K562 (cell line): ENCODE results near the gene MRPL38. TPM values are rescaled to one million over a fixed set of nuclear protein-coding genes. Genes with fewer than 3 reads are reported as not detected.
"Not testable (repeated sequence)": the region's sequence is repeated elsewhere in the genome, so short reads cannot be mapped to it uniquely, and the experiment has no call there.

Experiments
- ATAC-seq: fragments of 200-7000 bp; cut with Tn5 transposase; 3 replicates; pipeline ENCODE4 v1.9.1; 2020; ENCODE audit warnings: moderate library complexity
- BruUV-seq: library from RNA; stranded (reverse); fragments of 400-500 nt; replicated peaks from 2 replicates; lab custom pipeline; 2021; lab: Mats Ljungman, UMichigan
- CTCF ChIA-PET: fragments of 300-600 bp; formaldehyde crosslinking; extraction: SDS; loops from one replicate; lab custom pipeline; 2021; ENCODE audit warnings: low intra/inter-chr PET ratio; lab: Yijun Ruan, JAX
- POLR2A ChIA-PET: fragments of 300-600, 350-650 bp; sonication (Branson Sonifier 250); formaldehyde crosslinking; extraction: SDS; loops from one replicate; lab custom pipeline; 2021; ENCODE audit warnings: antibody characterized with exemption, inconsistent platforms; lab: Yijun Ruan, JAX
- DNase-seq, 4 experiments: peaks; one replicate each; pipeline versions ENCODE4 v3.0.0 to v3.0.0-alpha.2; 2011 to 2018; ENCODE audit warnings: low spot score in 3 of 4, mixed read lengths in 3 of 4; ENCODE audit errors: extremely low read depth in 1 of 4
- FAIRE-seq: peaks from 2 replicates; lab custom pipeline; 2011; peaks lifted over from hg19 to GRCh38; lab: Jason Lieb, UNC
- H2AFZ ChIP-seq: 2 replicates; pipeline ENCODE4 v1.6.0; 2011; ENCODE audit warnings: low read depth, low read length, control low read depth, inconsistent platforms
- H3K27ac ChIP-seq: fragments of 200-600 bp; 3 replicates; pipeline ENCODE4 v1.8.0; 2011; ENCODE audit warnings: low read depth, mild to moderate bottlenecking, control low read depth, inconsistent platforms, low read length, moderate library complexity, mixed read lengths; ENCODE audit errors: extremely low read depth
- H3K27me3 ChIP-seq, 2 experiments: fragments of 300-600 bp in 1 of 2; 2 replicates in 1 of 2; 3 replicates in 1 of 2; pipeline versions ENCODE4 v1.6.0 to v1.8.0; 2011; ENCODE audit warnings: inconsistent platforms in 2 of 2, low read length in 2 of 2, mild to moderate bottlenecking in 1 of 2, mixed read lengths in 1 of 2, moderate library complexity in 1 of 2; ENCODE audit not compliant: control insufficient read depth in 2 of 2, insufficient read depth in 2 of 2
- H3K36me3 ChIP-seq: fragments of 300-600 bp; 3 replicates; pipeline ENCODE4 v1.8.0; 2011; ENCODE audit warnings: mild to moderate bottlenecking, low read length, inconsistent platforms; ENCODE audit not compliant: control insufficient read depth, insufficient read depth
- H3K4me1 ChIP-seq, 2 experiments: fragments of 200-600 bp in 1 of 2; replicated peaks in 1 of 2; 2 replicates in 1 of 2; 3 replicates in 1 of 2; pipeline versions ENCODE4 v1.5.1 to v1.8.0; 2011; ENCODE audit warnings: inconsistent platforms in 2 of 2, low read length in 2 of 2, mild to moderate bottlenecking in 1 of 2, mixed read lengths in 1 of 2, moderate library complexity in 1 of 2; ENCODE audit not compliant: control insufficient read depth in 2 of 2, insufficient read depth in 2 of 2
- H3K4me2 ChIP-seq: 2 replicates; pipeline ENCODE4 v1.6.1; 2011; ENCODE audit warnings: low read length, control low read depth, inconsistent platforms, mixed read lengths; ENCODE audit not compliant: insufficient read depth
- H3K4me3 ChIP-seq: fragments of 200-600 bp; sonication (generic), shearing (Covaris generic); 2 replicates; pipeline ENCODE4 v1.5.1; 2016; ENCODE audit warnings: control low read depth, inconsistent platforms
- H3K79me2 ChIP-seq: fragments of 200-600 bp; 3 replicates; pipeline ENCODE4 v1.8.0; 2011; ENCODE audit warnings: low read length, inconsistent platforms; ENCODE audit not compliant: control insufficient read depth, insufficient read depth
- H3K9ac ChIP-seq, 2 experiments: 2 replicates each; pipeline versions ENCODE4 v1.6.0 to v1.6.1; 2011; ENCODE audit warnings: low read depth in 2 of 2, low read length in 2 of 2, control low read depth in 1 of 2, inconsistent platforms in 1 of 2, mild to moderate bottlenecking in 1 of 2, mixed read lengths in 1 of 2; ENCODE audit not compliant: insufficient read depth in 1 of 2
- H3K9me1 ChIP-seq: one replicate; pipeline ENCODE4 v1.6.0; 2011; ENCODE audit warnings: inconsistent platforms, mild to moderate bottlenecking, low read length, moderate library complexity; ENCODE audit not compliant: control insufficient read depth, insufficient read depth
- H3K9me3 ChIP-seq: replicated peaks from 2 replicates; pipeline ENCODE4 v1.5.1; 2011; ENCODE audit warnings: low read depth, low read length, inconsistent platforms; ENCODE audit not compliant: control insufficient read depth, insufficient read depth
- H4K20me1 ChIP-seq: replicated peaks from 2 replicates; pipeline ENCODE4 v1.6.1; 2011; ENCODE audit warnings: low read length, inconsistent platforms, mixed read lengths; ENCODE audit not compliant: control insufficient read depth, insufficient read depth
- EGR1 ChIP-seq: fragments of 450-650 bp; conservative IDR thresholded peaks from 2 replicates; pipeline ENCODE4 v1.6.1; 2017; ENCODE audit warnings: mild to moderate bottlenecking
- GTF2A2 ChIP-seq: IDR thresholded peaks from 2 replicates; pipeline ENCODE4 v1.6.1; 2016; ENCODE audit warnings: mild to moderate bottlenecking, missing genetic modification characterization, missing compliant biosample characterization
- MEF2D ChIP-seq: conservative IDR thresholded peaks from 2 replicates; pipeline ENCODE4 v1.6.1; 2016; ENCODE audit warnings: low read depth, missing genetic modification characterization, missing compliant biosample characterization
- ZNF175 ChIP-seq: fragments of 200-800 bp; sonication (Bioruptor generic); IDR thresholded peaks from 2 replicates; pipeline ENCODE4 v1.6.1; 2016; ENCODE audit warnings: low read depth, mild to moderate bottlenecking, missing genetic modification characterization, missing compliant biosample characterization
- WGBS: fragments of 100-300 bp; shearing (Covaris generic); methylation state at CpG from one replicate; pipeline ENCODE4 v1.1.6; 2016; ENCODE audit warnings: low coverage, mixed read lengths; ENCODE audit not compliant: insufficient coverage; ENCODE audit errors: missing lambda C conversion rate; 5-methylcytosine and 5-hydroxymethylcytosine counted together
- in situ Hi-C: fragments of 300-500 bp; cut with MboI; formaldehyde crosslinking; loops from 4 replicates; pipeline ENCODE4 v1.15.0; 2018; ENCODE audit warnings: inconsistent platforms, mixed read lengths
- intact Hi-C: fragments of 100-400 bp; cut with micrococcal nuclease; formaldehyde crosslinking; loops from 2 replicates; pipeline ENCODE4 v1.14.2; 2022
- polyA plus RNA-seq, 8 experiments: library from polyadenylated mRNA; depleted of rRNA in 4 of 8; stranded (reverse) in 5 of 8; unstranded in 3 of 8; fragments of >200 nt; fragmentation: Nextera tagmentation in 2 of 8; fragmentation: Illumina TruSeq in 1 of 8; extraction: Ambion mirVana in 2 of 8; extraction: Trizol in 1 of 8; gene quantifications; 2 replicates each; pipeline versions ENCODE4 v1.2.1 to v1.2.3, GENCODE V29; 2011 to 2014; ENCODE audit warnings: inconsistent platforms in 1 of 8, missing spikeins in 1 of 8
- total RNA-seq, 7 experiments: library from RNA; depleted of rRNA in 6 of 7; stranded (reverse); fragments of >200 nt in 6 of 7; fragmentation: Illumina TruSeq in 2 of 7; extraction: Trizol in 2 of 7; gene quantifications; 2 replicates each; pipeline versions ENCODE4 v1.2.1 to v1.2.3, GENCODE V29; 2011 to 2021; ENCODE audit warnings: low replicate concordance in 1 of 7
- TF ChIP-seq, protein P1 (sequence below): fragments of 250-450 bp; sonication (Bioruptor Pico); IDR thresholded peaks from 2 replicates; pipeline ENCODE4 v1.8.0; 2022; ENCODE audit warnings: inconsistent platforms, mild to moderate bottlenecking, moderate library complexity, borderline replicate concordance
- TF ChIP-seq, protein P2 (sequence below): fragments of 250-450 bp; sonication (Bioruptor Pico); IDR thresholded peaks from 2 replicates; pipeline ENCODE4 v1.4.0; 2020

The MRPL38 gene
- total and polyA plus RNA-seq, 9 of the 15 experiments (the other 6 are each of a cell fraction or from before 2014, with no cell fraction given): 4.5 to 154 (median 48.5) TPM

DNA sequence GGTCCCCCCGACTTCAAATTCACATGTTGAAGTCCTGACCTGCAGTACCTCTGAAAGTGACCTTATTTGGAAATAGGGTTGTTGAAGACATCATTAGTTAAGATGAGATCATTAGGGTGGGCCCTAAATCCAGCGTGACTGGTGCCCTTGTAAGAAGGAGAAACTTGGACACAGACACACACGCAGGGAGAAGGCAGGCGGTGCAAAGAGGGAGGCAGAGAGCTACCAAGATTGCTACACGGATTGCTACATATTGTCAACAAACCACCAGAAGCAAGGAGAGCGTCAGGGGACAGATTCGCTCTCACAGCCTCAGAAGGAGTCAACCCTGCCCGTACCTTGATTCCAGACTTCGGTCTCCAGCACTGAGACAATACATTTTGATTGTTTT lies 42.8 kb downstream of the MRPL38 start:
- H3K27ac ChIP-seq: peak overlapping the region; percentile 52; the same call in 1 of the 3 replicates
- no peak for ATAC-seq
- WGBS: 77% methylated on average over 8 of the region's 9 CpGs
- TF ChIP-seq, protein P1, sequence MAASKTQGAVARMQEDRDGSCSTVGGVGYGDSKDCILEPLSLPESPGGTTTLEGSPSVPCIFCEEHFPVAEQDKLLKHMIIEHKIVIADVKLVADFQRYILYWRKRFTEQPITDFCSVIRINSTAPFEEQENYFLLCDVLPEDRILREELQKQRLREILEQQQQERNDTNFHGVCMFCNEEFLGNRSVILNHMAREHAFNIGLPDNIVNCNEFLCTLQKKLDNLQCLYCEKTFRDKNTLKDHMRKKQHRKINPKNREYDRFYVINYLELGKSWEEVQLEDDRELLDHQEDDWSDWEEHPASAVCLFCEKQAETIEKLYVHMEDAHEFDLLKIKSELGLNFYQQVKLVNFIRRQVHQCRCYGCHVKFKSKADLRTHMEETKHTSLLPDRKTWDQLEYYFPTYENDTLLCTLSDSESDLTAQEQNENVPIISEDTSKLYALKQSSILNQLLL (CRISPR knock-in tag): no peak
- TF ChIP-seq, all 486 proteins: peak for 0
- POLR2A ChIA-PET: interaction anchor here (0.8 to 2.3 kb wide), 7 partner anchors 10 to 87 kb away, joined by 3 to 12 read pairs (median 5); no protein-coding TSS in a partner anchor
- CTCF ChIA-PET: no interaction called here
- peak overlapping the region in 1 of 2 experiments; percentile 13; a peak in 1 of 4 replicates for H3K9ac ChIP-seq
- no TSS peak for BruUV-seq
- H4K20me1 ChIP-seq: no peaks in the 10 kb centered on the region
- H3K9me1 ChIP-seq: no peaks in the 10 kb centered on the region
- intact Hi-C loops: no loop called here
- DNase-seq: no peak
- no peaks in the 10 kb centered on the region for H3K79me2 ChIP-seq
- no peak overlapping the region for H3K4me3 ChIP-seq
- peak overlapping the region; percentile 37 for H2AFZ ChIP-seq
- in situ Hi-C loops: no loop called here
- H3K27me3 ChIP-seq: no peaks in the 10 kb centered on the region
- FAIRE-seq: no peak
- H3K36me3 ChIP-seq: no peaks in the 10 kb centered on the region
- peaks cover 36 to 37% of the 10 kb centered on the region in 2 experiments for H3K4me1 ChIP-seq
- H3K4me2 ChIP-seq: no peak overlapping the region
- H3K9me3 ChIP-seq: no peaks in the 10 kb centered on the region

DNA sequence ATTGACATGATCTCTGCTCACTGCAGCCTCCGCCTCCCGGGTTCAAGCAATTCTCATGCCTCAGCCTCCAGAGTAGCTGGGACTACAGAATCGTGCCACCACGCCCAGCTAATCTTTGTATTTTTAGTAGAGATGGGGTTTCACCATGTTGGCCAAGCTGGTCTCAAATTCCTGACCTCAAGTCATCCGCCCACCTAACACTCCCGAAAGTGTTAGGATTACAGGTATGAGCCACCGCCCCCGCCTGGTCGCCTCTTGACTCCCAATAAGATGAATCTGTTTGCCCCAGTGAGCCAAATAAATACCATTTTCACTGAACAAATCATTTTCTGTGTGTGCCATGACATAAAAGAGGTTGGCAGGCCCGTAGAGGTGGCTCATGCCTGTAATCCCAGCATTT lies 45.3 kb downstream of the MRPL38 start:
- intact Hi-C loops: loop anchor here (5.0 kb wide), 1 partner anchor 77 kb away; the partner anchor contains the start of gene UNK
- H4K20me1 ChIP-seq, H3K36me3 ChIP-seq, H3K9me1 ChIP-seq, H3K9me3 ChIP-seq, FAIRE-seq, H3K27me3 ChIP-seq, H3K4me3 ChIP-seq, BruUV-seq, ATAC-seq, in situ Hi-C loops, DNase-seq: not testable (repeated sequence)
- Histone ChIP-seq H3K4me1 (peaks cover 24 to 39% of the 10 kb centered on the region in 2 experiments), H3K4me2 (peak overlapping the region; percentile 88; the same call in 1 of the 2 replicates), H2AFZ (peak overlapping the region; percentile 97; the same call in 1 of the 2 replicates), H3K79me2 (peaks cover 17% of the 10 kb centered on the region), H3K9ac (peak overlapping the region in 1 of 2 experiments; percentile 67; a peak in 2 of 4 replicates), H3K27ac (peak overlapping the region; percentile 94)
- WGBS: 62% methylated on average over 10 of the region's 10 CpGs
- ChIA-PET CTCF (interaction anchor here (0.6 kb wide), 1 partner anchor 9 kb away, joined by 4 read pairs; no protein-coding TSS in a partner anchor), POLR2A (interaction anchor here (0.6 to 8.2 kb wide), 12 partner anchors 8 to 111 kb away, joined by 3 to 109 read pairs (median 6); partner anchors contain the start of gene UNC13D)
- TF ChIP-seq, protein P2, sequence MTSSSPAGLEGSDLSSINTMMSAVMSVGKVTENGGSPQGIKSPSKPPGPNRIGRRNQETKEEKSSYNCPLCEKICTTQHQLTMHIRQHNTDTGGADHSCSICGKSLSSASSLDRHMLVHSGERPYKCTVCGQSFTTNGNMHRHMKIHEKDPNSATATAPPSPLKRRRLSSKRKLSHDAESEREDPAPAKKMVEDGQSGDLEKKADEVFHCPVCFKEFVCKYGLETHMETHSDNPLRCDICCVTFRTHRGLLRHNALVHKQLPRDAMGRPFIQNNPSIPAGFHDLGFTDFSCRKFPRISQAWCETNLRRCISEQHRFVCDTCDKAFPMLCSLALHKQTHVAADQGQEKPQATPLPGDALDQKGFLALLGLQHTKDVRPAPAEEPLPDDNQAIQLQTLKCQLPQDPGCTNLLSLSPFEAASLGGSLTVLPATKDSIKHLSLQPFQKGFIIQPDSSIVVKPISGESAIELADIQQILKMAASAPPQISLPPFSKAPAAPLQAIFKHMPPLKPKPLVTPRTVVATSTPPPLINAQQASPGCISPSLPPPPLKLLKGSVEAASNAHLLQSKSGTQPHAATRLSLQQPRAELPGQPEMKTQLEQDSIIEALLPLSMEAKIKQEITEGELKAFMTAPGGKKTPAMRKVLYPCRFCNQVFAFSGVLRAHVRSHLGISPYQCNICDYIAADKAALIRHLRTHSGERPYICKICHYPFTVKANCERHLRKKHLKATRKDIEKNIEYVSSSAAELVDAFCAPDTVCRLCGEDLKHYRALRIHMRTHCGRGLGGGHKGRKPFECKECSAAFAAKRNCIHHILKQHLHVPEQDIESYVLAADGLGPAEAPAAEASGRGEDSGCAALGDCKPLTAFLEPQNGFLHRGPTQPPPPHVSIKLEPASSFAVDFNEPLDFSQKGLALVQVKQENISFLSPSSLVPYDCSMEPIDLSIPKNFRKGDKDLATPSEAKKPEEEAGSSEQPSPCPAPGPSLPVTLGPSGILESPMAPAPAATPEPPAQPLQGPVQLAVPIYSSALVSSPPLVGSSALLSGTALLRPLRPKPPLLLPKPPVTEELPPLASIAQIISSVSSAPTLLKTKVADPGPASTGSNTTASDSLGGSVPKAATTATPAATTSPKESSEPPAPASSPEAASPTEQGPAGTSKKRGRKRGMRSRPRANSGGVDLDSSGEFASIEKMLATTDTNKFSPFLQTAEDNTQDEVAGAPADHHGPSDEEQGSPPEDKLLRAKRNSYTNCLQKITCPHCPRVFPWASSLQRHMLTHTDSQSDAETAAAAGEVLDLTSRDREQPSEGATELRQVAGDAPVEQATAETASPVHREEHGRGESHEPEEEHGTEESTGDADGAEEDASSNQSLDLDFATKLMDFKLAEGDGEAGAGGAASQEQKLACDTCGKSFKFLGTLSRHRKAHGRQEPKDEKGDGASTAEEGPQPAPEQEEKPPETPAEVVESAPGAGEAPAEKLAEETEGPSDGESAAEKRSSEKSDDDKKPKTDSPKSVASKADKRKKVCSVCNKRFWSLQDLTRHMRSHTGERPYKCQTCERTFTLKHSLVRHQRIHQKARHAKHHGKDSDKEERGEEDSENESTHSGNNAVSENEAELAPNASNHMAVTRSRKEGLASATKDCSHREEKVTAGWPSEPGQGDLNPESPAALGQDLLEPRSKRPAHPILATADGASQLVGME (CRISPR knock-in tag): 0 out of 2 replicates have a peak, but pooled peaks have one; percentile 5
- TF ChIP-seq MEF2D (tag) (0 out of 2 replicates have a peak, but pooled peaks have one; percentile 19), GTF2A2 (tag) (0 out of 2 replicates have a peak, but pooled peaks have one; percentile 16), EGR1 (peak; percentile 68; the same call in 1 of the 2 replicates), ZNF175 (CRISPR knock-in tag) (peak; percentile 12; the same call in 1 of the 2 replicates)
